Hematopoietic multipotent progenitor cell treated with erythropoietin and hydrocortisone succinate and interleukin-3 and kit ligand, for 15 days (in vitro differentiated cells): ENCODE measurements around the gene BANK1.
"Not testable (repeated sequence)": the region's sequence is repeated elsewhere in the genome, so short reads cannot be mapped to it uniquely, and the experiment has no call there.

Experiments
- DNase-seq: peaks from one replicate; pipeline ENCODE4 v3.0.0-alpha.2; 2015; ENCODE audit warnings: low spot score

Gene BANK1

GRCh38 chr4:101888472-101888871, 97.9 kb downstream of the BANK1 start:
- DNase-seq = no peak

GRCh38 chr4:101905527-101905926, 115.0 kb downstream of the BANK1 start:
- not testable (repeated sequence) for DNase-seq

GRCh38 chr4:101910786-101911373, 120.3 kb downstream of the BANK1 start:
- DNase-seq = no peak

- no peak for DNase-seq
Observed at GRCh38 chr4:101911616-101912015, 121.1 kb downstream of the BANK1 start.

- DNase-seq = no peak
Observed at GRCh38 chr4:101914761-101915160, 124.2 kb downstream of the BANK1 start.

GRCh38 chr4:101919373-101919977, 128.9 kb downstream of the BANK1 start:
- DNase-seq = no peak

GRCh38 chr4:101921370-101921769, 130.8 kb downstream of the BANK1 start:
- no peak for DNase-seq

GRCh38 chr4:101931619-101932018, 141.1 kb downstream of the BANK1 start:
- DNase-seq = no peak

- DNase-seq = no peak
Observed at GRCh38 chr4:101933855-101934254, 143.3 kb downstream of the BANK1 start.

GRCh38 chr4:101938836-101939235, 148.3 kb downstream of the BANK1 start:
- no peak for DNase-seq

GRCh38 chr4:101941816-101942358, 151.4 kb downstream of the BANK1 start:
- DNase-seq = no peak

- DNase-seq = no peak
Observed at GRCh38 chr4:101942891-101943290, 152.4 kb downstream of the BANK1 start.

- DNase-seq = no peak
Observed at GRCh38 chr4:101944649-101945048, 154.1 kb downstream of the BANK1 start.

- no peak for DNase-seq
Observed at GRCh38 chr4:101948055-101948454, 157.5 kb downstream of the BANK1 start.

- DNase-seq = no peak
Observed at GRCh38 chr4:101948951-101949350, 158.4 kb downstream of the BANK1 start.

- DNase-seq = no peak
Observed at GRCh38 chr4:101950258-101950979, 159.9 kb downstream of the BANK1 start.

- DNase-seq = no peak
Observed at GRCh38 chr4:101952985-101953384, 162.5 kb downstream of the BANK1 start.

- no peak for DNase-seq
Observed at GRCh38 chr4:101953949-101954348, 163.4 kb downstream of the BANK1 start.

- no peak for DNase-seq
Observed at GRCh38 chr4:101954351-101954750, 163.8 kb downstream of the BANK1 start.

GRCh38 chr4:101954975-101955678, 164.6 kb downstream of the BANK1 start:
- no peak for DNase-seq

GRCh38 chr4:101956068-101956825, 165.7 kb downstream of the BANK1 start:
- DNase-seq = no peak

GRCh38 chr4:101958547-101958946, 168.0 kb downstream of the BANK1 start:
- no peak for DNase-seq
